Measurements from ENCODE around the gene S100A12. TPM values are rescaled to one million over a fixed set of nuclear protein-coding genes. Genes with fewer than 3 reads are reported as not detected.
A peak's percentile ranks its signal among the peaks of the same experiment; 100 is the strongest.

The S100A12 gene
- total and polyA plus RNA-seq, 9 of the 15 experiments (the other 6 are each of a cell fraction or from before 2014, with no cell fraction given) = not detected

DNA sequence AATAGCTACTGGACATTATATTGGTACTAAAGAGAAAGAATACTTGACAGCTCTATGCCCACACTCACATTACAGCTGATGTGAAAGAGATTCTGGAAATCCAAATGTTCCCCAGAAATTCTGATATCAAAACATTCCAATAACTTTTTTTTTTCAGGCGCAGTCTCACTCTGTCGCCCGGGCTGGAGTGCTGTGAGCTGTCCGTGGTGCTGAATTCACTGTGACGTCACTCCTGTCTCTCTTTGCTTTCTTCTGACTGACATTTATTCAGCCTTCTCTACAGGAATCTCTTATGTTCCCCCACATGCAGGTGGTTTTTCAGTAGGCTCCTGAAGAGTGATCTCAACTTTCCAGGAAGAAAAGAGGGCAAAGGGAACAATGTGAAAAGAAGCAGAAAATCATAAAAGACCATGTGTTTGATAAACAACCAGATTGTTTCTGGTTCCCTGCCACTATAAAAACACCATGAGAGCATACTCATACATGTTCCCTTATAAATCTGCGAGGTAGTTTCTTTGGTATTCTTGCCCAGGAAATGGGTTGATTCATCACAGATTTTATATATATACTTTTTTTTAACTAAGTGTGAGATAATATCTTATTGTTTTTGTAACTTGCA is 47.1 kb upstream of the S100A12 start (continued):
- TF ChIP-seq RB1 (IDR thresholded peaks at IDR 0.05; ENCODE audit: low read depth) = no peak
- no peak for TF ChIP-seq EP400 (IDR thresholded peaks at IDR 0.05)
- TF ChIP-seq MAZ (CRISPR knock-in tag; conservative IDR thresholded peaks at IDR 0.05 in 1 of 2, IDR thresholded peaks at IDR 0.05 in 1 of 2) = peak in 1 of 2 experiments; percentile 66; a peak in 2 of 4 replicates
- TF ChIP-seq FUS (optimal IDR thresholded peaks at IDR 0.05; ENCODE audit: low read depth, low read length) = no peak
- no peak for TF ChIP-seq CBFB (CRISPR knock-in tag; IDR thresholded peaks at IDR 0.05)
- TF ChIP-seq DLX4 (CRISPR knock-in tag; IDR thresholded peaks at IDR 0.05) = no peak
- TF ChIP-seq ATF1 (CRISPR knock-in tag; IDR thresholded peaks at IDR 0.05) = peak; percentile 79
- peak; percentile 97 for TF ChIP-seq ATF1 (tag; IDR thresholded peaks at IDR 0.05)
- TF ChIP-seq ZBTB33 (CRISPR knock-in tag; IDR thresholded peaks at IDR 0.05) = 0 out of 2 replicates have a peak, but pooled peaks have one; percentile 28
- no peak for TF ChIP-seq RBM39 (optimal IDR thresholded peaks at IDR 0.05; ENCODE audit: low read depth, low read length)
- TF ChIP-seq ZNF175 (CRISPR knock-in tag; IDR thresholded peaks at IDR 0.05; ENCODE audit: low read depth) = no peak
- no peak for TF ChIP-seq PHTF2 (CRISPR knock-in tag; IDR thresholded peaks at IDR 0.05)
- TF ChIP-seq, protein P1, sequence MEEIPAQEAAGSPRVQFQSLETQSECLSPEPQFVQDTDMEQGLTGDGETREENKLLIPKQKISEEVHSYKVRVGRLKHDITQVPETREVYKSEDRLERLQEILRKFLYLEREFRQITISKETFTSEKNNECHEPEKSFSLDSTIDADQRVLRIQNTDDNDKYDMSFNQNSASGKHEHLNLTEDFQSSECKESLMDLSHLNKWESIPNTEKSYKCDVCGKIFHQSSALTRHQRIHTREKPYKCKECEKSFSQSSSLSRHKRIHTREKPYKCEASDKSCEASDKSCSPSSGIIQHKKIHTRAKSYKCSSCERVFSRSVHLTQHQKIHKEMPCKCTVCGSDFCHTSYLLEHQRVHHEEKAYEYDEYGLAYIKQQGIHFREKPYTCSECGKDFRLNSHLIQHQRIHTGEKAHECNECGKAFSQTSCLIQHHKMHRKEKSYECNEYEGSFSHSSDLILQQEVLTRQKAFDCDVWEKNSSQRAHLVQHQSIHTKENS (CRISPR knock-in tag; IDR thresholded peaks at IDR 0.05) = no peak
- no peak for TF ChIP-seq SREBF2 (CRISPR knock-in tag; IDR thresholded peaks at IDR 0.05)
- TF ChIP-seq ZNF280A (IDR thresholded peaks at IDR 0.05; ENCODE audit: low read depth, partially characterized antibody) = no peak
- TF ChIP-seq ERF (CRISPR knock-in tag; IDR thresholded peaks at IDR 0.05) = no peak
- no peak for TF ChIP-seq LARP7 (IDR thresholded peaks at IDR 0.05)
- no peak for TF ChIP-seq SLC30A9 (CRISPR knock-in tag; IDR thresholded peaks at IDR 0.05)
- TF ChIP-seq MAX (CRISPR knock-in tag; IDR thresholded peaks at IDR 0.05) = no peak
- TF ChIP-seq TCF3 (CRISPR knock-in tag; IDR thresholded peaks at IDR 0.05) = no peak; the same call in 1 of the 2 replicates
- TF ChIP-seq PTBP1 (IDR thresholded peaks at IDR 0.05; ENCODE audit: low read depth, low read length) = no peak
- TF ChIP-seq ZBTB1 (CRISPR knock-in tag; IDR thresholded peaks at IDR 0.05; ENCODE audit: borderline replicate concordance, low read depth) = no peak
- no peak for TF ChIP-seq BCL6 (CRISPR knock-in tag; IDR thresholded peaks at IDR 0.05)
- no peak for TF ChIP-seq CBX3 (IDR thresholded peaks at IDR 0.05; ENCODE audit: borderline replicate concordance in 1 of 2, low read length in 2 of 2)
- no peak for TF ChIP-seq POLR2AphosphoS2 (IDR thresholded peaks at IDR 0.05; ENCODE audit: low read length)
